ENCODE data around the gene FBXO41. TPM values are rescaled to one million over a fixed set of nuclear protein-coding genes. Genes with fewer than 3 reads are reported as not detected.

Gene FBXO41
- total and polyA plus RNA-seq, 4 donors, result 0.06 to 0.51 (median 0.38) TPM

- TF ChIP-seq HNF4A (conservative IDR thresholded peaks at IDR 0.05), result no peak
- TF ChIP-seq RAD21 (IDR thresholded peaks at IDR 0.05), result no peak
- no peak for TF ChIP-seq SP1 (IDR thresholded peaks at IDR 0.05)
- TF ChIP-seq NR2F2 (IDR thresholded peaks at IDR 0.05), result no peak
- no peak for TF ChIP-seq MAX (IDR thresholded peaks at IDR 0.05)
- no peak for TF ChIP-seq RXRA (IDR thresholded peaks at IDR 0.05)
- no peak for TF ChIP-seq FOXA2 (IDR thresholded peaks at IDR 0.05)
Measured at GRCh38 chr2:73324126-73324725, 39.9 kb upstream of the FBXO41 start (continued).

- H3K27me3 ChIP-seq (ENCODE audit: control insufficient read depth in 4 of 4, insufficient read depth in 4 of 4, low read length in 3 of 4), result peaks cover 0 to 6% (median 2%) of the 10 kb centered on the region in 4 donors
- 62% methylated on average over 5 of the region's 5 CpGs for WGBS
Measured at GRCh38 chr2:73323551-73323950, 39.3 kb upstream of the FBXO41 start.

More at GRCh38 chr2:73323551-73323950, 39.3 kb upstream of the FBXO41 start:
- Histone ChIP-seq H3K27ac (ENCODE audit: low read depth in 1 of 2, low read length in 2 of 2) (no peak overlapping the region), H3K9me3 (ENCODE audit: control insufficient read depth in 4 of 4, low read length in 3 of 4) (no peaks in the 10 kb centered on the region), H3K4me3 (ENCODE audit: low read depth in 1 of 3, low read length in 3 of 3) (no peak overlapping the region), H3K9ac (ENCODE audit: low read depth in 1 of 2, low read length in 2 of 2) (no peak overlapping the region), H3K4me1 (ENCODE audit: control insufficient read depth in 4 of 4, insufficient read depth in 4 of 4, low read length in 3 of 4) (no peaks in the 10 kb centered on the region), H3K36me3 (ENCODE audit: control insufficient read depth in 4 of 4, insufficient read depth in 3 of 4, low read depth in 1 of 4, low read length in 3 of 4) (no peaks in the 10 kb centered on the region)
- no peak for DNase-seq (ENCODE audit: low spot score)
- no peak for TF ChIP-seq REST (IDR thresholded peaks at IDR 0.05)
- no peak for TF ChIP-seq RXRA (IDR thresholded peaks at IDR 0.05)
- no peak for TF ChIP-seq RAD21 (IDR thresholded peaks at IDR 0.05)
- TF ChIP-seq FOXA1 (IDR thresholded peaks at IDR 0.05), result no peak
- no peak for TF ChIP-seq ZBTB33 (IDR thresholded peaks at IDR 0.05)
- no peak for TF ChIP-seq ATF3 (IDR thresholded peaks at IDR 0.05)
- TF ChIP-seq FOXA2 (IDR thresholded peaks at IDR 0.05), result no peak
- TF ChIP-seq SP1 (IDR thresholded peaks at IDR 0.05), result no peak
- TF ChIP-seq YY1 (IDR thresholded peaks at IDR 0.05), result no peak

Measured in liver (tissue), 9 donors.